Peyer's patch (tissue), 4 donors: ENCODE measurements around the gene DEPDC1. TPM values are rescaled to one million over a fixed set of nuclear protein-coding genes. Genes with fewer than 3 reads are reported as not detected.
"Not testable (repeated sequence)": the region's sequence is repeated elsewhere in the genome, so short reads cannot be mapped to it uniquely, and the experiment has no call there.

Experiments used
- DNase-seq, 3 donors: peaks; one replicate each; pipeline ENCODE4 v3.0.0-alpha.2; 2017 to 2019
- H3K27ac ChIP-seq, 4 donors: fragments of 200-600 bp; sonication (generic); one replicate each; pipeline ENCODE4 v1.5.1; 2016 to 2019
- H3K27me3 ChIP-seq, 2 donors: fragments of 200-600 bp; sonication (generic); one replicate each; pipeline ENCODE4 v1.5.1; 2019
- H3K36me3 ChIP-seq, 3 donors: fragments of 200-600 bp; sonication (generic); one replicate each; pipeline ENCODE4 v1.5.1; 2016 to 2019
- H3K4me1 ChIP-seq, 4 donors: fragments of 200-600 bp; sonication (generic); one replicate each; pipeline ENCODE4 v1.5.1; 2016 to 2019
- H3K4me3 ChIP-seq, 4 donors: fragments of 200-600 bp; sonication (generic); 1 replicate in 3 of 4; 2 replicates in 1 of 4; pipeline ENCODE4 v1.5.1; 2016 to 2019; ENCODE audit warnings: mild to moderate bottlenecking in 1 of 4
- H3K9me3 ChIP-seq, 4 donors: fragments of 200-600 bp; sonication (generic); one replicate each; pipeline ENCODE4 v1.5.1; 2016 to 2019; ENCODE audit warnings: mild to moderate bottlenecking in 1 of 4
- POLR2A ChIP-seq, 2 donors: fragments of 450-650 bp; IDR thresholded peaks; one replicate each; pipeline ENCODE4 v1.5.1; 2017; ENCODE audit warnings: antibody characterized with exemption in 2 of 2, mild to moderate bottlenecking in 2 of 2, moderate library complexity in 2 of 2
- total RNA-seq, 4 donors: library from RNA; depleted of rRNA; stranded (reverse); fragments of >200 nt; gene quantifications; one replicate each; pipeline ENCODE4 v1.1.0, GENCODE V29; 2016
- TF ChIP-seq, protein P1 (sequence below), 6 experiments: fragments of 450-650 bp in 4 of 6; fragments of 200-600 bp in 2 of 6; sonication (generic) in 1 of 6; IDR thresholded peaks; one replicate each; pipeline ENCODE4 v1.5.1; 2017 to 2019; ENCODE audit warnings: antibody characterized with exemption in 6 of 6, mild to moderate bottlenecking in 3 of 6, moderate library complexity in 1 of 6

Gene DEPDC1
- total RNA-seq, 4 donors from 2014 or later: 1.1 to 9.1 (median 2.0) TPM

DNA sequence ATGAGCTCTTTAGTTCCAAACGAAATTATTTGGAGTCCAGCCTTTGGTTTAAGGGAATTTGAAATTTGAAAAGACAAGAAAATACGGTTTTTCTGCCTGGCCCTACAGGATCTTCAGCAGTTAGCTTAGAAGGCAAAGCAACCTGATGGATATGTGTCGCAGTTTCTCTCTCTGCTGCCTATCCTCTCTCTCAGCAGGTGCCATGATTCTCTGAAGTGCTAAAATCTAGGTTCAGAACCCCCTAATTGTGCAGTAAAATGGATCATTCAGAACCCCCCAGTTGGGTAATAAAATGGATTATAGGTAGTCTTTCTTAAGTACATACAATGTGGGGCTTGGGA is 446 bp upstream of the DEPDC1 start:
- TF ChIP-seq, protein P1, sequence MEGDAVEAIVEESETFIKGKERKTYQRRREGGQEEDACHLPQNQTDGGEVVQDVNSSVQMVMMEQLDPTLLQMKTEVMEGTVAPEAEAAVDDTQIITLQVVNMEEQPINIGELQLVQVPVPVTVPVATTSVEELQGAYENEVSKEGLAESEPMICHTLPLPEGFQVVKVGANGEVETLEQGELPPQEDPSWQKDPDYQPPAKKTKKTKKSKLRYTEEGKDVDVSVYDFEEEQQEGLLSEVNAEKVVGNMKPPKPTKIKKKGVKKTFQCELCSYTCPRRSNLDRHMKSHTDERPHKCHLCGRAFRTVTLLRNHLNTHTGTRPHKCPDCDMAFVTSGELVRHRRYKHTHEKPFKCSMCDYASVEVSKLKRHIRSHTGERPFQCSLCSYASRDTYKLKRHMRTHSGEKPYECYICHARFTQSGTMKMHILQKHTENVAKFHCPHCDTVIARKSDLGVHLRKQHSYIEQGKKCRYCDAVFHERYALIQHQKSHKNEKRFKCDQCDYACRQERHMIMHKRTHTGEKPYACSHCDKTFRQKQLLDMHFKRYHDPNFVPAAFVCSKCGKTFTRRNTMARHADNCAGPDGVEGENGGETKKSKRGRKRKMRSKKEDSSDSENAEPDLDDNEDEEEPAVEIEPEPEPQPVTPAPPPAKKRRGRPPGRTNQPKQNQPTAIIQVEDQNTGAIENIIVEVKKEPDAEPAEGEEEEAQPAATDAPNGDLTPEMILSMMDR (IDR thresholded peaks at IDR 0.05): no peak
- TF ChIP-seq POLR2A (IDR thresholded peaks at IDR 0.05): no peak
- peak overlapping the region; percentile 44 to 69 (median 62) for H3K4me3 ChIP-seq
- DNase-seq: no peak
- no peaks in the 10 kb centered on the region for H3K9me3 ChIP-seq
- H3K27ac ChIP-seq: no peak overlapping the region
- peaks cover 0 to 9% (median 2%) of the 10 kb centered on the region in 4 donors for H3K4me1 ChIP-seq
- H3K27me3 ChIP-seq: no peaks in the 10 kb centered on the region
- no peaks in the 10 kb centered on the region for H3K36me3 ChIP-seq

DNA sequence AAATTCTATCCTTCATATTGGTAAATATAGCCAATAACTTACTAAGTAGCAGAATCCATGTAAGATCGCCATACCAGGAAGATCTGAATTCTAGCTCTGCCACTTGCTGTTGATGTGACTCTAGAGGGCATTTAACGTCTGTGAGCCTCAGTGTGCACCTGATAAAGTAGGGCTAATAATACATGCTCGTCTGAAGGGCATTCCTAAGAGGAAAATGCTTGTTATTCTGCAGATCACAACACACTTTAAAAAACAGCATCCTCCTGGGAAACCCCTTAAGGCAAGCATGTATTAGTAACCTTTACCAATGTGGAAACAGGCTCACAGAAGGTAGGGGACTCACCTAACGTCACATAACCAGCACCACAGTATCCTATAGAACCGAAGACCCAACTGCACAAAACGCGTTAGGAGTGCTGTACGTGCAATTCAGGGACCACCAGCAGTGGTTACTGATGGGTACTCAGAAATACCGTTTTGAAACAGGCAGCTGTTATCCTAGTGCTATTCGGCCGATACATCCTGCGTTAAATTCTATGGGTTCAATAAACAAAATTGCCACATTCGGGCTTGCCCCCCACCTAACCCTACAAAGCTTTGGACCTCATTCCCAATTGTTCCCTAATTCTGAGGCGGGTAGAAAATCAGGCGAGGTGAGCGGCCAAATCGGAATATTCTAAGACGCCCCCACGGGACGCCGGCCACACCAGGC is 758 bp downstream of the DEPDC1 start:
- Histone ChIP-seq H3K36me3 (no peaks in the 10 kb centered on the region), H3K4me3 (peak overlapping the region; percentile 44 to 69 (median 62)), H3K4me1 (peaks cover 0 to 9% (median 2%) of the 10 kb centered on the region in 4 donors), H3K27me3 (no peaks in the 10 kb centered on the region), H3K9me3 (no peaks in the 10 kb centered on the region), H3K27ac (no peak overlapping the region)
- TF ChIP-seq, protein P1 (IDR thresholded peaks at IDR 0.05): no peak
- TF ChIP-seq POLR2A (IDR thresholded peaks at IDR 0.05): no peak
- no peak for DNase-seq

DNA sequence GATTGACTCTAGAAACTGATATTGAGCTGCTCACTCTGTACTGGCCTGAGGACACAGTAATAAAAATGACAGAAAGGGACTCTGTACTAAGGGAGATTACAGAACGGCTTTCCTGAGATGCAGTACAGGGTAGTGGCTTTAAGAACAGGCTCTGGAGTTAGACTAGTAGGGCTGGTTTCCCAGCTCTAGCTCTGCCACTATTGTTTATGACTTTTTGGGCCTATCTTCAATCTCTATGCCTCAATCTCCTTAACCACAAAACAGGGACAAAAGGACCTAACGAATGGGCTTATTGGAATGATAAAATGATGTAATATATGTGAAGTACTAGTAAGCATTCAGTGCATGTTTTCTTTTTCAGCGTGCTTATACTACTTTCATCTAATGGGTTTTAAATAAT is 1.4 kb downstream of the DEPDC1 start:
- peaks cover 0 to 9% (median 2%) of the 10 kb centered on the region in 4 donors for H3K4me1 ChIP-seq
- no peaks in the 10 kb centered on the region for H3K9me3 ChIP-seq
- H3K4me3 ChIP-seq: peak overlapping the region in 1 of 4 donors; percentile 69
- no peak overlapping the region for H3K27ac ChIP-seq
- no peaks in the 10 kb centered on the region for H3K36me3 ChIP-seq
- no peaks in the 10 kb centered on the region for H3K27me3 ChIP-seq
- TF ChIP-seq, protein P1 (IDR thresholded peaks at IDR 0.05): no peak
- no peak for TF ChIP-seq POLR2A (IDR thresholded peaks at IDR 0.05)
- DNase-seq: no peak

DNA sequence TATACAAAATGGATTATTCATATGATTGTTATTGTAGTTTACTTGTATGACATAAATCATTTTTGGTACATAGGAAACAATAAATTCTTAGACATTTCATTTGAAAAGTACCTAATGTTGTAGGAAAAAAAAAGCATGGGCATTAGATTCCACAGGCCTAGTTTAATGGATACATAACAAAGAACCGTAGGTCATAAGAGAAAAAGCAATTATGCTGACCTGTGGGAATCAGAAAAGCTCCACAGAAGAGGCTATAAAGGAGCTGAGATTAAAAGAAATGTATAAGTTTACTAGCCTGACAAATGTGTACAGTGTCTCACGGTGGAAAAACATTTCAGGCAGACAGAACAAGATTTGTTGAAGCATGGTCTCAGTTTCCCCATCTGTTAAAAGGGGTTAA is 3.7 kb downstream of the DEPDC1 start:
- H3K9me3 ChIP-seq: no peaks in the 10 kb centered on the region
- no peaks in the 10 kb centered on the region for H3K36me3 ChIP-seq
- H3K4me1 ChIP-seq: peaks cover 0 to 9% (median 2%) of the 10 kb centered on the region in 4 donors
- no peaks in the 10 kb centered on the region for H3K27me3 ChIP-seq
- DNase-seq: no peak
- TF ChIP-seq, protein P1 (IDR thresholded peaks at IDR 0.05): no peak
- TF ChIP-seq POLR2A (IDR thresholded peaks at IDR 0.05): no peak
- no peak overlapping the region for H3K27ac ChIP-seq
- H3K4me3 ChIP-seq: no peak overlapping the region

DNA sequence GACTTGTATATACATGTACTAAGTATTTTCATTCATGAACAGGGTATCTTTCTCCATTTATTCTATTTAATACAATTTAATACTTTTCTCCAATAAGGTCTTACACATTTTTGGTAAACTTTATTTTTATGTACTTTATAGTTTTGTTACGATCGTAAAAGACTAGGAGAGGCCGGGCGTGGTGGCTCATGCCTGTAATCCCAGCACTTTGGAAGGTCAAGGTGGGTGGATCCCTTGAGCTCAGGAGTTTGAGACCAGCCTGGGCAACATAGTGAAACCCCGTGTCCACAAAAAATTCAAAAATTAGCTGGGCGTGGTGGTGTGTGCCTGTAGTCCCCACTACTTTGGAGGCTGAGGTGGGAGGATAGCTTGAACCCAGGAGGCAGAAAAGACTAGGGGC is 4.6 kb downstream of the DEPDC1 start:
- not testable (repeated sequence) for H3K36me3 ChIP-seq, H3K27ac ChIP-seq, DNase-seq, H3K27me3 ChIP-seq, H3K4me3 ChIP-seq, H3K4me1 ChIP-seq, H3K9me3 ChIP-seq

DNA sequence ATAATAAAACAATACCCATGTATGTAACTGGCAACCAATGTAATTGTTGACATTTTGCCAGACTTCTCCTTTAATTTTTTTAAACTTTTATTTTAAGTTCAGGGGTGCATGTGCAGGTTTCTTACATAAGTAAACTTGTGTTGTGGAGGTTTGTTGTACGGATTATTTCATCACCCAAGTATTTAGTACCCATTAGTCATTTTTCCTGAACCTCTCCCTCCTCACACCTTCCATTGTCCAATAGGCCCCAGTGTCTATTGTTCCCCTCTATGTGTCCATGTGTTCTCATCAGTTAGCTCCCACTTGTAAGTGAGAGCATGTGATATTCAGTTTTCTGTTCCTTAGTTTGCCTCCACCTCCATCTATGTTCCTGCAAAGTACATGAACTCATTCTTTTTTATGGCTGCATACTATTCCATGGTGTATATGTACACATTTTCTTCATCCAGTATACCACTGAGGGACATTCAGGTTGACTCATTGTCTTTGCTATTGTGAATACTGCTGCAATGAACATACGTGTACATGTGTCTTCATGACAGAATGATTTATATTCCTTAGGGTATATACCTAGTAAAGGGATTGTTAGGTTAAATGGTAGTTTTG is 6.7 kb downstream of the DEPDC1 start:
- Histone ChIP-seq H3K9me3 (no peaks in the 10 kb centered on the region), H3K4me3 (no peak overlapping the region), H3K4me1 (no peaks in the 10 kb centered on the region), H3K27ac (no peak overlapping the region), H3K36me3 (no peaks in the 10 kb centered on the region), H3K27me3 (no peaks in the 10 kb centered on the region)
- TF ChIP-seq, protein P1 (IDR thresholded peaks at IDR 0.05): no peak
- no peak for TF ChIP-seq POLR2A (IDR thresholded peaks at IDR 0.05)
- no peak for DNase-seq
